Measurements from ENCODE around the gene ELANE. TPM values are rescaled to one million over a fixed set of nuclear protein-coding genes. Genes with fewer than 3 reads are reported as not detected.

The ELANE gene
- total RNA-seq, 2 experiments from 2014 or later: not detected

DNA sequence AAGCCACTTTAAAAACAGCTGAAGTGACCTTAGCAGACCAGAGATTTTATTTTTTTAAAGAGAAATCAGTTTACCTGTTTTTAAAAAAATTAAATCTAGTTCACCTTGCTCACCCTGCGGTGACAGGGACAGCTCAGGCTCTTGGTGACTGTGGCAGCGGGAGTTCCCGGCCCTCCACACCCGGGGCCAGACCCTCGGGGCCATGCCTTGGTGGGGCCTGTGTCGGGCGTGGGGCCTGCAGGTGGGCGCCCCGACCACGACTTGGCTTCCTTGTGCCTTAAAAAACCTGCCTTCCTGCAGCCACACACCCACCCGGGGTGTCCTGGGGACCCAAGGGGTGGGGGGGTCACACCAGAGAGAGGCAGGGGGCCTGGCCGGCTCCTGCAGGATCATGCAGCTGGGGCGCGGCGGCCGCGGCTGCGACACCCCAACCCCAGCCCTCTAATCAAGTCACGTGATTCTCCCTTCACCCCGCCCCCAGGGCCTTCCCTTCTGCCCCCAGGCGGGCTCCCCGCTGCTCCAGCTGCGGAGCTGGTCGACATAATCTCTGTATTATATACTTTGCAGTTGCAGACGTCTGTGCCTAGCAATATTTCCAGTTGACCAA is 41.1 kb upstream of the ELANE start:
- TF ChIP-seq, protein P1, sequence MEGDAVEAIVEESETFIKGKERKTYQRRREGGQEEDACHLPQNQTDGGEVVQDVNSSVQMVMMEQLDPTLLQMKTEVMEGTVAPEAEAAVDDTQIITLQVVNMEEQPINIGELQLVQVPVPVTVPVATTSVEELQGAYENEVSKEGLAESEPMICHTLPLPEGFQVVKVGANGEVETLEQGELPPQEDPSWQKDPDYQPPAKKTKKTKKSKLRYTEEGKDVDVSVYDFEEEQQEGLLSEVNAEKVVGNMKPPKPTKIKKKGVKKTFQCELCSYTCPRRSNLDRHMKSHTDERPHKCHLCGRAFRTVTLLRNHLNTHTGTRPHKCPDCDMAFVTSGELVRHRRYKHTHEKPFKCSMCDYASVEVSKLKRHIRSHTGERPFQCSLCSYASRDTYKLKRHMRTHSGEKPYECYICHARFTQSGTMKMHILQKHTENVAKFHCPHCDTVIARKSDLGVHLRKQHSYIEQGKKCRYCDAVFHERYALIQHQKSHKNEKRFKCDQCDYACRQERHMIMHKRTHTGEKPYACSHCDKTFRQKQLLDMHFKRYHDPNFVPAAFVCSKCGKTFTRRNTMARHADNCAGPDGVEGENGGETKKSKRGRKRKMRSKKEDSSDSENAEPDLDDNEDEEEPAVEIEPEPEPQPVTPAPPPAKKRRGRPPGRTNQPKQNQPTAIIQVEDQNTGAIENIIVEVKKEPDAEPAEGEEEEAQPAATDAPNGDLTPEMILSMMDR (conservative IDR thresholded peaks at IDR 0.05; ENCODE audit: low read length): no peak
- TF ChIP-seq EZH2phosphoT487 (IDR thresholded peaks at IDR 0.05; ENCODE audit: borderline replicate concordance, low read depth, low read length): no peak
- H3K36me3 ChIP-seq (ENCODE audit: insufficient read depth, low read length): peaks cover 94% of the 10 kb centered on the region
- BruUV-seq (replicated peaks): no TSS peak
- intact Hi-C loops (cut with micrococcal nuclease; ENCODE audit: unreplicated experiment): no loop called here
- H2AFZ ChIP-seq (ENCODE audit: low read length): no peak overlapping the region
- CTCF ChIA-PET (ENCODE audit: unreplicated experiment): no interaction called here
- no peak overlapping the region for H3K4me2 ChIP-seq (ENCODE audit: low read length)
- H3K9me2 ChIP-seq (ENCODE audit: insufficient read depth, low read length): no peaks in the 10 kb centered on the region
- no peak for DNase-seq (ENCODE audit: low spot score)
- H3K27ac ChIP-seq (ENCODE audit: low read depth, low read length, poor library complexity, severe bottlenecking): no peak overlapping the region
- H4K20me1 ChIP-seq (ENCODE audit: insufficient read depth, low read length): no peaks in the 10 kb centered on the region
- no peaks in the 10 kb centered on the region for H3K9me3 ChIP-seq (ENCODE audit: low read length)
- POLR2A ChIA-PET: no interaction called here
- no peaks in the 10 kb centered on the region for H3K79me2 ChIP-seq (ENCODE audit: insufficient read depth, low read depth, low read length)
- no peak overlapping the region for H3K4me3 ChIP-seq (ENCODE audit: low read depth, low read length, poor library complexity, severe bottlenecking)
- H3K4me1 ChIP-seq (ENCODE audit: insufficient read depth, low read length, poor library complexity, severe bottlenecking): no peaks in the 10 kb centered on the region

DNA sequence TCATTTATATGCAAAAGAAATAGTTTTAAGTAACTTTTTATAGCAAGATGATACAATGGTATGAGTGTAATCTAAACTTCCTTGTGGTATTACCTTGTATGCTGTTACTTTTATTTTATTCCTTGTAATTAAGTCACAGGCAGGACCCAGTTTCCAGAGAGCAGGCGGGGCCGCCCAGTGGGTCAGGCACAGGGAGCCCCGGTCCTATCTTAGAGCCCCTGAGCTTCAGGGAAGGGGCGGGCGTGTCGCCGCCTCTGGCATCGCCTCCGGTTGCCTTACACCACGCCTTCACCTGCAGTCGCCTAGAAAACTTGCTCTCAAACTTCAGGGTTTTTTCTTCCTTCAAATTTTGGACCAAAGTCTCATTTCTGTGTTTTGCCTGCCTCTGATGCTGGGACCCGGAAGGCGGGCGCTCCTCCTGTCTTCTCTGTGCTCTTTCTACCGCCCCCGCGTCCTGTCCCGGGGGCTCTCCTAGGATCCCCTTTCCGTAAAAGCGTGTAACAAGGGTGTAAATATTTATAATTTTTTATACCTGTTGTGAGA is 40.5 kb upstream of the ELANE start:
- H3K4me2 ChIP-seq (ENCODE audit: low read length): no peak overlapping the region
- TSS peak; percentile 85 for BruUV-seq (replicated peaks)
- H3K4me3 ChIP-seq (ENCODE audit: low read depth, low read length, poor library complexity, severe bottlenecking): no peak overlapping the region
- CTCF ChIA-PET (ENCODE audit: unreplicated experiment): no interaction called here
- no peak overlapping the region for H3K27ac ChIP-seq (ENCODE audit: low read depth, low read length, poor library complexity, severe bottlenecking)
- no peak overlapping the region for H2AFZ ChIP-seq (ENCODE audit: low read length)
- intact Hi-C loops (cut with micrococcal nuclease; ENCODE audit: unreplicated experiment): no loop called here
- no peaks in the 10 kb centered on the region for H3K79me2 ChIP-seq (ENCODE audit: insufficient read depth, low read depth, low read length)
- DNase-seq (ENCODE audit: low spot score): no peak
- POLR2A ChIA-PET: no interaction called here
- TF ChIP-seq, protein P1 (conservative IDR thresholded peaks at IDR 0.05; ENCODE audit: low read length): no peak
- no peak for TF ChIP-seq EZH2phosphoT487 (IDR thresholded peaks at IDR 0.05; ENCODE audit: borderline replicate concordance, low read depth, low read length)
- no peaks in the 10 kb centered on the region for H3K9me2 ChIP-seq (ENCODE audit: insufficient read depth, low read length)
- H4K20me1 ChIP-seq (ENCODE audit: insufficient read depth, low read length): no peaks in the 10 kb centered on the region
- H3K9me3 ChIP-seq (ENCODE audit: low read length): no peaks in the 10 kb centered on the region
- peaks cover 94% of the 10 kb centered on the region for H3K36me3 ChIP-seq (ENCODE audit: insufficient read depth, low read length)
- no peaks in the 10 kb centered on the region for H3K4me1 ChIP-seq (ENCODE audit: insufficient read depth, low read length, poor library complexity, severe bottlenecking)

DNA sequence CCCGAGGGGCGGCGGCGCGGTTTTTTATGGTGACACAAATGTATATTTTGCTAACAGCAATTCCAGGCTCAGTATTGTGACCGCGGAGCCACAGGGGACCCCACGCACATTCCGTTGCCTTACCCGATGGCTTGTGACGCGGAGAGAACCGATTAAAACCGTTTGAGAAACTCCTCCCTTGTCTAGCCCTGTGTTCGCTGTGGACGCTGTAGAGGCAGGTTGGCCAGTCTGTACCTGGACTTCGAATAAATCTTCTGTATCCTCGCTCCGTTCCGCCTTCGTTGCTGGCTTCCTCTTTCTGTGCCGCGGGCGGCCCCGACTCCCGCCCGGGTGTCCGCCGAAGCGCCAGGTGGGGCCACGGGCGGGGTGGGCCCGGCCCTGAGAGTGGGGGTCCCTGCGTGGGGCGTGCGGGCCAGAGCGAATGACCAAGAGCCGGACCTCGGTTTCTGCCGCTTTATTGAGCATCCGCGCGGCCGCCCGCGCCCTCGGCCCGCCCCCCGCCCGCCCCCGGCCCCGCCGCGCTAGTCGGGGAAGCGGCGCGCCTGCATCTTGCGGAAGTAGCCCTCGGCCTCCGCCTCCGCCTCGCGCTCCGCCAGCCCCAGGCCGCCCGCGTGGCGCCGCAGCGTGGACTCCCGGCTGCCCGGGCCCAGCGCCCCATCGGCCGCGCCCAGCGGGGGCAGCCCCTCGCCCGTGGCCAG is 39.9 kb upstream of the ELANE start:
- H4K20me1 ChIP-seq (ENCODE audit: insufficient read depth, low read length): no peaks in the 10 kb centered on the region
- no peak for TF ChIP-seq EZH2phosphoT487 (IDR thresholded peaks at IDR 0.05; ENCODE audit: borderline replicate concordance, low read depth, low read length)
- TF ChIP-seq, protein P1 (conservative IDR thresholded peaks at IDR 0.05; ENCODE audit: low read length): no peak
- no peak for DNase-seq (ENCODE audit: low spot score)
- H3K4me2 ChIP-seq (ENCODE audit: low read length): no peak overlapping the region
- BruUV-seq (replicated peaks): no TSS peak
- H3K4me1 ChIP-seq (ENCODE audit: insufficient read depth, low read length, poor library complexity, severe bottlenecking): no peaks in the 10 kb centered on the region
- H3K4me3 ChIP-seq (ENCODE audit: low read depth, low read length, poor library complexity, severe bottlenecking): no peak overlapping the region
- no peaks in the 10 kb centered on the region for H3K79me2 ChIP-seq (ENCODE audit: insufficient read depth, low read depth, low read length)
- intact Hi-C loops (cut with micrococcal nuclease; ENCODE audit: unreplicated experiment): no loop called here
- no peaks in the 10 kb centered on the region for H3K9me2 ChIP-seq (ENCODE audit: insufficient read depth, low read length)
- H3K9me3 ChIP-seq (ENCODE audit: low read length): no peaks in the 10 kb centered on the region
- POLR2A ChIA-PET: no interaction called here
- CTCF ChIA-PET (ENCODE audit: unreplicated experiment): no interaction called here
- H2AFZ ChIP-seq (ENCODE audit: low read length): no peak overlapping the region
- H3K27ac ChIP-seq (ENCODE audit: low read depth, low read length, poor library complexity, severe bottlenecking): no peak overlapping the region
- peaks cover 89% of the 10 kb centered on the region for H3K36me3 ChIP-seq (ENCODE audit: insufficient read depth, low read length)

Measured in OCI-LY7 (cell line).